Epithelial cell of esophagus (primary cell): ENCODE data around the gene RASA1.
"Not testable (repeated sequence)": the region's sequence is repeated elsewhere in the genome, so short reads cannot be mapped to it uniquely, and the experiment has no call there.

Source experiments
- DNase-seq: peaks from one replicate; pipeline ENCODE4 v3.0.0; 2010; ENCODE audit warnings: low read depth
- H3K4me3 ChIP-seq: 2 replicates; pipeline ENCODE4 v1.5.1; 2011; ENCODE audit warnings: mild to moderate bottlenecking, low read length, control low read depth
- TF ChIP-seq, protein P1 (sequence below): IDR thresholded peaks from 2 replicates; pipeline ENCODE4 v1.5.1; 2011; ENCODE audit warnings: low read depth, mild to moderate bottlenecking, low read length, control low read depth, inconsistent platforms; ENCODE audit not compliant: insufficient read depth; ENCODE audit errors: missing control alignments

Gene RASA1

DNA sequence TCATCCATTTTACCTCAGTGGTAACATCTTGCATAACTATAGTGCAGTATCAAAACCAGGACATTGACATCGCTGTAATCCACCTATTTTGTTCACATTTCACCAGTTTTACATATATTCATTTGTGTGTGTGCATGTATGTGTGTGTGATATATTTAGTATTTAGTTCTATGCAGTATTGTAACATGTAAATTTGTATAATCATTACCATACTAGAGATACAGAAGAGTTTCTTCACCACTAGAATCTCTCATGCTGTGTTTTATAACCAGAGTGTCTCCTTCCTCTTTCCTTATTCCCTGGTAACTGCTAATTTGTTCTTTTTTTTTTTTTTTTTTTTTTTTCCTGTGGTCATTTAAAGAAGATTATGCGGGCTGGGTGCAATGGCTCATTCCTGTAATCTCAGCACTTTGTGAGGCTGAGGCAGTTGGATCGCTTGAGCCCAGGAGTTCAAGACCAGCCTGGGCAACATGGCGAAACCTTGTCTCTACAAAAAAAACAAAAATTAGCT lies 11.0 kb downstream of the RASA1 start:
- H3K4me3 ChIP-seq = no peak overlapping the region
- TF ChIP-seq, protein P1, sequence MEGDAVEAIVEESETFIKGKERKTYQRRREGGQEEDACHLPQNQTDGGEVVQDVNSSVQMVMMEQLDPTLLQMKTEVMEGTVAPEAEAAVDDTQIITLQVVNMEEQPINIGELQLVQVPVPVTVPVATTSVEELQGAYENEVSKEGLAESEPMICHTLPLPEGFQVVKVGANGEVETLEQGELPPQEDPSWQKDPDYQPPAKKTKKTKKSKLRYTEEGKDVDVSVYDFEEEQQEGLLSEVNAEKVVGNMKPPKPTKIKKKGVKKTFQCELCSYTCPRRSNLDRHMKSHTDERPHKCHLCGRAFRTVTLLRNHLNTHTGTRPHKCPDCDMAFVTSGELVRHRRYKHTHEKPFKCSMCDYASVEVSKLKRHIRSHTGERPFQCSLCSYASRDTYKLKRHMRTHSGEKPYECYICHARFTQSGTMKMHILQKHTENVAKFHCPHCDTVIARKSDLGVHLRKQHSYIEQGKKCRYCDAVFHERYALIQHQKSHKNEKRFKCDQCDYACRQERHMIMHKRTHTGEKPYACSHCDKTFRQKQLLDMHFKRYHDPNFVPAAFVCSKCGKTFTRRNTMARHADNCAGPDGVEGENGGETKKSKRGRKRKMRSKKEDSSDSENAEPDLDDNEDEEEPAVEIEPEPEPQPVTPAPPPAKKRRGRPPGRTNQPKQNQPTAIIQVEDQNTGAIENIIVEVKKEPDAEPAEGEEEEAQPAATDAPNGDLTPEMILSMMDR = no peak
- DNase-seq = no peak

- no peak overlapping the region for H3K4me3 ChIP-seq
- no peak for DNase-seq
- TF ChIP-seq, protein P1 = no peak
Observed at GRCh38 chr5:87282269-87282668, 14.6 kb downstream of the RASA1 start.

DNA sequence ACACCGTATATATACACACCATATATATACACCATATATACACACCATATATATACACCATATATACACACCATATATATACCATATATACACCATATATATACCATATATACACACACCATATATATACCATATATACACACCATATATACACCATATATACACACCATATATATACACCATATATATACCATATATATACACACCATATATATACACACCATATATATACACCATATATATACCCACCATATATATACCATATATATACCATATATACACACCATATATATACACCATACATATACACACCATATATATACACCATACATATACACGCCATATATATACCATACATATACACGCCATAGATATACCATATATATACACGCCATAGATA lies 19.6 kb downstream of the RASA1 start:
- H3K4me3 ChIP-seq, DNase-seq: not testable (repeated sequence)

GRCh38 chr5:87298692-87299362 lies 31.1 kb downstream of the RASA1 start:
- TF ChIP-seq, protein P1 = no peak
- DNase-seq = no peak
- H3K4me3 ChIP-seq = no peak overlapping the region

DNA sequence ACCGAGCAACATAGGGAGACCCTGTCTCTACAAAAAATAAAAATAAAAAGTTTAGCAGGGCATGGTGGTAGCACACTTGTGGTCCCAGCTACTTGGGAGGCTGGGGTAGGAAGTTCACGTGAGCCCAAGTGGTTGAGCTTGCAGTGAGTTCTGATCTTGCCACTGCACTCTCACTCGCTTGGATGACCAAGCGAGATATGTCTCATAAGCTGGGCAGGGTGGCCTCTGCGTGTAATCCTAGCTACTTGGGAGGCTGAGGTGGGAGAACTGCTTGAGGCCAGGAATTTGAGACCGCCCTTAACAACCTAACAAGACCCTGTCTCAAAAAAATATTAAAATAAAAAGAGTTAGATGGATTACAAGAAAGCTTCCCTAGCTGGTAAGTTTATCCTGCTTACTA lies 32.5 kb downstream of the RASA1 start:
- TF ChIP-seq, protein P1 = no peak
- DNase-seq = no peak

GRCh38 chr5:87300744-87301143 lies 33.1 kb downstream of the RASA1 start:
- H3K4me3 ChIP-seq = no peak overlapping the region
- DNase-seq = peak; percentile 95
- TF ChIP-seq, protein P1 = no peak

More for the DNA sequence above, 32.5 kb downstream of the RASA1 start:
- no peak overlapping the region for H3K4me3 ChIP-seq

DNA sequence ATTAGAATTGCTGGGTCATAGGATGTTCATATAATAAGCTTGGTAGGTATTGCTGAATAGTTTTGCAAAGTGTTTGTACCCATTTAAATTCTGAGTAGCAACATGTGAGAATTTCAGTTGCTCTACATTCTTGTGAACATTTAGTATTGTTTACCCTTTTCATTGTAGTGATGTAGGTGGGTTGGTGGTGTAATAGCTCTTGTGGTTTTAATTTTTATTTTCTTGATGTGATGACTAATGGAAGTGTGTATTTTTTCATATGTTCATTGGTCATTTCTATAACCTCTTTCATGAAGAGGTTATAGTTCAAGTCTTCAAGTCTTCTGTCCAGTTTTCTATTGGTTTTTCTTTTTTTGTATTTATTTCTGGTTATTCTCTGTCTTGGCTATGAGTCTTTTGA lies 34.4 kb downstream of the RASA1 start:
- peak; percentile 29 for DNase-seq
- TF ChIP-seq, protein P1 = no peak
- no peak overlapping the region for H3K4me3 ChIP-seq
